LNCAP (cell line): ENCODE results near the gene ACP1.

Experiments used
- CTCF ChIP-seq: fragments of 450-650 bp; IDR thresholded peaks from 2 replicates; pipeline ENCODE4 v1.5.1; 2017; ENCODE audit warnings: mild to moderate bottlenecking

The ACP1 gene

GRCh38 chr2:283996-284794, 19.4 kb downstream of the ACP1 start:
- no peak for TF ChIP-seq CTCF

GRCh38 chr2:284896-285492, 20.2 kb downstream of the ACP1 start:
- TF ChIP-seq CTCF, result no peak

- TF ChIP-seq CTCF, result no peak
Measured at GRCh38 chr2:285531-285930, 20.8 kb downstream of the ACP1 start.

GRCh38 chr2:286035-286434, 21.3 kb downstream of the ACP1 start:
- no peak for TF ChIP-seq CTCF

GRCh38 chr2:286774-287392, 22.1 kb downstream of the ACP1 start:
- TF ChIP-seq CTCF, result no peak

- no peak for TF ChIP-seq CTCF
Measured at GRCh38 chr2:287471-287885, 22.7 kb downstream of the ACP1 start.

GRCh38 chr2:287911-288757, 23.4 kb downstream of the ACP1 start, which contains the start of gene ALKAL2:
Gene ALKAL2, minus strand, starts transcription at chr2:288091. Its CDS starts 256 bp downstream, at chr2:287835.
- no peak for TF ChIP-seq CTCF
